ENCODE results near the gene EML6. TPM values are rescaled to one million over a fixed set of nuclear protein-coding genes. Genes with fewer than 3 reads are reported as not detected.

Gene EML6
- total and polyA plus RNA-seq, 7 donors: 0.38 to 9.3 (median 2.5) TPM

DNA sequence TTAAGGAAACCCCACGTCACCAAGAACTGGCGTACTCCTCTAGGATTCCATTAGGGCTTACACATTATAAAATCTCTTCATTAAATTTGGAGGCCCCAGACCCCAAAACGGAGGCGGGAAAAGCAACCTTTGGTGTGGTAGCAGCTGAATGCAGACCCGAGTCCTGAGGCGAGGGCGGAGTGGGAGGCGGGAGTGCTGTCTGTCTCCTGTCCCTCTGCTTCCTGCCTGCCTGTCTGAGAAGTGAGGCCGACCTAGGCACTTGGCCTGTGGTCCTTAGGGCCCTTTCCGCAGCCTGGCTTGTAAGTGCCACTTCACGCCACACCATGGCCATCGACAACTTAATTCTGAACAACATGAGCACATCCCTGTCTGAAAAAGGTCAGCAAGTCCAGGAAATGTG, 224.7 kb downstream of the EML6 start:
- Histone ChIP-seq H3K9me3 (no peaks in the 10 kb centered on the region), H3K27me3 (ENCODE audit: insufficient read depth in 3 of 3, low read length in 2 of 3) (no peaks in the 10 kb centered on the region)

GRCh38 chr2:54949431-54949830, 226.0 kb downstream of the EML6 start:
- no peak overlapping the region for H3K27ac ChIP-seq
- DNase-seq (no peak), ATAC-seq (no peak)
- H3K36me3 ChIP-seq (ENCODE audit: insufficient read depth in 1 of 2, low read depth in 1 of 2): no peaks in the 10 kb centered on the region
- no peaks in the 10 kb centered on the region for H3K9me3 ChIP-seq
- H3K4me1 ChIP-seq: peaks cover 23% of the 10 kb centered on the region
- no peak overlapping the region for H3K4me3 ChIP-seq
- intact Hi-C loops (cut with DNase I): no loop called here
- TF ChIP-seq, protein P1, sequence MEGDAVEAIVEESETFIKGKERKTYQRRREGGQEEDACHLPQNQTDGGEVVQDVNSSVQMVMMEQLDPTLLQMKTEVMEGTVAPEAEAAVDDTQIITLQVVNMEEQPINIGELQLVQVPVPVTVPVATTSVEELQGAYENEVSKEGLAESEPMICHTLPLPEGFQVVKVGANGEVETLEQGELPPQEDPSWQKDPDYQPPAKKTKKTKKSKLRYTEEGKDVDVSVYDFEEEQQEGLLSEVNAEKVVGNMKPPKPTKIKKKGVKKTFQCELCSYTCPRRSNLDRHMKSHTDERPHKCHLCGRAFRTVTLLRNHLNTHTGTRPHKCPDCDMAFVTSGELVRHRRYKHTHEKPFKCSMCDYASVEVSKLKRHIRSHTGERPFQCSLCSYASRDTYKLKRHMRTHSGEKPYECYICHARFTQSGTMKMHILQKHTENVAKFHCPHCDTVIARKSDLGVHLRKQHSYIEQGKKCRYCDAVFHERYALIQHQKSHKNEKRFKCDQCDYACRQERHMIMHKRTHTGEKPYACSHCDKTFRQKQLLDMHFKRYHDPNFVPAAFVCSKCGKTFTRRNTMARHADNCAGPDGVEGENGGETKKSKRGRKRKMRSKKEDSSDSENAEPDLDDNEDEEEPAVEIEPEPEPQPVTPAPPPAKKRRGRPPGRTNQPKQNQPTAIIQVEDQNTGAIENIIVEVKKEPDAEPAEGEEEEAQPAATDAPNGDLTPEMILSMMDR (IDR thresholded peaks at IDR 0.05): no peak
- WGBS, 3 donors: 96 to 97% (median 97%) methylated on average over 6 of the region's 6 CpGs
- H3K27me3 ChIP-seq (ENCODE audit: insufficient read depth in 3 of 3, low read length in 2 of 3): no peaks in the 10 kb centered on the region

More for the DNA sequence above, 224.7 kb downstream of the EML6 start:
- peaks cover 23% of the 10 kb centered on the region for H3K4me1 ChIP-seq
- TF ChIP-seq, protein P1 (IDR thresholded peaks at IDR 0.05): no peak
- no peak overlapping the region for H3K4me3 ChIP-seq
- no peak overlapping the region for H3K27ac ChIP-seq
- DNase-seq (no peak), ATAC-seq (no peak)
- intact Hi-C loops (cut with DNase I): no loop called here
- 82 to 86% (median 84%) methylated on average over 12 of the region's 12 CpGs for WGBS, 3 donors
- no peaks in the 10 kb centered on the region for H3K36me3 ChIP-seq (ENCODE audit: insufficient read depth in 1 of 2, low read depth in 1 of 2)

DNA sequence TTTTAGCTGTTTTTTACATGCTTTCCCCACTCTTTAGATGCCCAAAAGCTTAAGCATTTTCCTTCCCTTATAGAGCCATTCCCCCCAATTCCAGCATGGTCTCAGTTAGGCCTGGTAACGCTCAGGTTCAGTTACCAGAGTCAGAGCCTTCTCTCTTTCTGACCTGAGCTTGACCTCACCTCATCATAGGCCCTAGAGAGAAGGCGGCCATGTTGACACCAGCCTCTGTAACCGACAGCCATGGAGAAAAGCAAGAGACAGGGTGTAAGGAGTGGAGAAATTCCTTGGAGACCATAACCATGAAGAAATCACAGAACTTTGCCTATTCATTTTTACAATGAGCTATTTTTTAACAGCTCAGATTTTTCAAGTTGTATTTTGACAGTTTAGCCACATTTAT, 227.3 kb downstream of the EML6 start:
- 90 to 94% (median 90%) methylated on average over 3 of the region's 3 CpGs for WGBS, 3 donors
- no peaks in the 10 kb centered on the region for H3K36me3 ChIP-seq (ENCODE audit: insufficient read depth in 1 of 2, low read depth in 1 of 2)
- H3K4me3 ChIP-seq: no peak overlapping the region
- no peaks in the 10 kb centered on the region for H3K27me3 ChIP-seq (ENCODE audit: insufficient read depth in 3 of 3, low read length in 2 of 3)
- no peaks in the 10 kb centered on the region for H3K9me3 ChIP-seq
- intact Hi-C loops (cut with DNase I): no loop called here
- TF ChIP-seq, protein P1 (IDR thresholded peaks at IDR 0.05): no peak
- peaks cover 18% of the 10 kb centered on the region for H3K4me1 ChIP-seq
- DNase-seq (no peak), ATAC-seq (no peak)
- H3K27ac ChIP-seq: no peak overlapping the region

DNA sequence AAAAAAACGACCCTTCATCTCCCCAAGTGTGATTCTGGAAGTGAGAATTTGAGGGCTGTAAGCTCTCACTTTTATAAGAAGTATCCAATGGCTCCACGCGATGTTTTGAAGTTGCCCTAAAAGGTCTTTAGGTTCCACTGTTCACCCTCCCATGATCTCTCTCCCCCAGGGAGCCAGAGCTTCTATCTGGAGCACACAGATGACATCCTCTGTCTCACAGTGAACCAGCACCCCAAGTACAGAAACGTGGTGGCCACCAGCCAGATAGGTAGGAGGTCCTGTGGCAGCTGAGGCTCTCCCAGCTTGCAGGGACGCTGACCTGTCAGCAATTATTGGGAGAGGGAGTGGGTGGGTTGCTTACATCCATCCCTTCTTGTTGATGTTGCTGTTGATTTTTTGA, 229.0 kb downstream of the EML6 start:
- TF ChIP-seq, protein P1 (IDR thresholded peaks at IDR 0.05): no peak
- WGBS, 3 donors: 74 to 81% (median 77%) methylated on average over 5 of the region's 5 CpGs
- H3K9me3 ChIP-seq: no peaks in the 10 kb centered on the region
- H3K4me1 ChIP-seq: peaks cover 4% of the 10 kb centered on the region
- no peak for ATAC-seq
- intact Hi-C loops (cut with DNase I): no loop called here
- no peak overlapping the region for H3K27ac ChIP-seq
- DNase-seq: no peak
- H3K36me3 ChIP-seq (ENCODE audit: insufficient read depth in 1 of 2, low read depth in 1 of 2): no peaks in the 10 kb centered on the region
- H3K27me3 ChIP-seq (ENCODE audit: insufficient read depth in 3 of 3, low read length in 2 of 3): no peaks in the 10 kb centered on the region
- no peak overlapping the region for H3K4me3 ChIP-seq

- 74 to 82% (median 74%) methylated on average over 9 of the region's 9 CpGs for WGBS, 3 donors
- intact Hi-C loops (cut with DNase I): no loop called here
- no peaks in the 10 kb centered on the region for H3K9me3 ChIP-seq
- DNase-seq (no peak), ATAC-seq (no peak)
- no peak overlapping the region for H3K27ac ChIP-seq
- no peaks in the 10 kb centered on the region for H3K27me3 ChIP-seq (ENCODE audit: insufficient read depth in 3 of 3, low read length in 2 of 3)
- H3K4me1 ChIP-seq: no peaks in the 10 kb centered on the region
- H3K36me3 ChIP-seq (ENCODE audit: insufficient read depth in 1 of 2, low read depth in 1 of 2): no peaks in the 10 kb centered on the region
- no peak overlapping the region for H3K4me3 ChIP-seq
- TF ChIP-seq, protein P1 (IDR thresholded peaks at IDR 0.05): no peak
Measured at GRCh38 chr2:54952978-54953456, 229.6 kb downstream of the EML6 start.

Data from psoas muscle (tissue), 8 donors.